SJCRH30 (cell line): ENCODE data around the gene SULT1A3. TPM values are rescaled to one million over a fixed set of nuclear protein-coding genes. Genes with fewer than 3 reads are reported as not detected.
A peak's percentile ranks its signal among the peaks of the same experiment; 100 is the strongest.
"Not testable (repeated sequence)": the region's sequence is repeated elsewhere in the genome, so short reads cannot be mapped to it uniquely, and the experiment has no call there.

Source experiments
- DNase-seq, 2 experiments: peaks; one replicate each; pipeline ENCODE4 v3.0.0-alpha.2; 2015 to 2020
- H3K27ac ChIP-seq: fragments of 250-450 bp; sonication (Bioruptor Pico); 2 replicates; pipeline ENCODE4 v1.5.1; 2020; ENCODE audit warnings: mild to moderate bottlenecking, moderate library complexity
- H3K27me3 ChIP-seq: fragments of 250-450 bp; sonication (Bioruptor Pico); 2 replicates; pipeline ENCODE4 v1.5.1; 2020; ENCODE audit warnings: mild to moderate bottlenecking, moderate library complexity
- H3K36me3 ChIP-seq: fragments of 250-450 bp; sonication (Bioruptor Pico); 2 replicates; pipeline ENCODE4 v1.5.1; 2020; ENCODE audit warnings: mild to moderate bottlenecking, moderate library complexity
- H3K4me1 ChIP-seq: fragments of 250-450 bp; sonication (Bioruptor Pico); 2 replicates; pipeline ENCODE4 v1.5.1; 2020; ENCODE audit warnings: mild to moderate bottlenecking, moderate library complexity
- H3K4me3 ChIP-seq: fragments of 250-450 bp; sonication (Bioruptor Pico); 2 replicates; pipeline ENCODE4 v1.5.1; 2020; ENCODE audit warnings: mild to moderate bottlenecking, moderate library complexity
- H3K9me3 ChIP-seq: fragments of 250-450 bp; sonication (Bioruptor Pico); replicated peaks from 2 replicates; pipeline ENCODE4 v1.5.1; 2020; ENCODE audit warnings: mild to moderate bottlenecking, moderate library complexity
- total RNA-seq: library from RNA; depleted of rRNA; stranded (reverse); fragments of >200 nt; shearing (Covaris generic); gene quantifications from 2 replicates; pipeline ENCODE4 v1.2.3, GENCODE V29; 2014; rRNA removed

Gene SULT1A3
- total RNA-seq, 1 experiment from 2014 or later = 4.3 TPM

DNA sequence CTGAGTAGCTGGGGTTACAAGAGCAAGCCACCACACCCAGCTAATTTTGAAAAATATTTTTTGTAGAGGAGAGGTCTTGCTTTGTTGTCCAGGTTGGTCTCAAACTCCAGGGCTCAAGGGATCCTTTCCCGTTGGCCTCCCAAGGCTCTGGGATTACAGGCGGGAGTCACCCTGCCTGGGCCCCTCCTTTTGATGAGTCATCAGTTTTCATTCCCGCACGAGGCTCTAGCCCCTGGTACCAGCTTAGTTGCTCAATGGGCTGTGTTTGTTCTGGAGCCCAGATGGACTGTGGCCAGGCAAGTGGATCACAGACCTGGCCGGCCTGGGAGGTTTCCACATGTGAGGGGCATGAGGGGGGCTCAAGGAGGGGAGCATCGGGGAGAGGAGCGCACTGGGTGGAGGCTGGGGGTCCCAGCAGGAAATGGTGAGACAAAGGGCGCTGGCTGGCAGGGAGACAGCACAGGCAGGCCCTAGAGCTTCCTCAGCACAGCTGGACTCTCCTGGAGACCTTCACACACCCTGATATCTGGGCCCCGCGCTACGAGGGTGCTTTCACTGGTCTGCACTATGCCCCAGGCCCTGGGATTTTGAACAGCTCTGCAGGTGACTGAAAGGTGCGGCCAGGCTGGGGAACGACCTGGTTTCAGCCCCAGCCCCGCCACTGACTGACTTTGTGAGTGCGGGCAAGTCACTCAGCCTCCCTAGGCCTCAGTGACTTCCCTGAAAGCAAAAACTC, 721 bp downstream of the SULT1A3 start:
- H3K27ac ChIP-seq, H3K27me3 ChIP-seq, H3K9me3 ChIP-seq, H3K36me3 ChIP-seq, DNase-seq, H3K4me1 ChIP-seq, H3K4me3 ChIP-seq: not testable (repeated sequence)

DNA sequence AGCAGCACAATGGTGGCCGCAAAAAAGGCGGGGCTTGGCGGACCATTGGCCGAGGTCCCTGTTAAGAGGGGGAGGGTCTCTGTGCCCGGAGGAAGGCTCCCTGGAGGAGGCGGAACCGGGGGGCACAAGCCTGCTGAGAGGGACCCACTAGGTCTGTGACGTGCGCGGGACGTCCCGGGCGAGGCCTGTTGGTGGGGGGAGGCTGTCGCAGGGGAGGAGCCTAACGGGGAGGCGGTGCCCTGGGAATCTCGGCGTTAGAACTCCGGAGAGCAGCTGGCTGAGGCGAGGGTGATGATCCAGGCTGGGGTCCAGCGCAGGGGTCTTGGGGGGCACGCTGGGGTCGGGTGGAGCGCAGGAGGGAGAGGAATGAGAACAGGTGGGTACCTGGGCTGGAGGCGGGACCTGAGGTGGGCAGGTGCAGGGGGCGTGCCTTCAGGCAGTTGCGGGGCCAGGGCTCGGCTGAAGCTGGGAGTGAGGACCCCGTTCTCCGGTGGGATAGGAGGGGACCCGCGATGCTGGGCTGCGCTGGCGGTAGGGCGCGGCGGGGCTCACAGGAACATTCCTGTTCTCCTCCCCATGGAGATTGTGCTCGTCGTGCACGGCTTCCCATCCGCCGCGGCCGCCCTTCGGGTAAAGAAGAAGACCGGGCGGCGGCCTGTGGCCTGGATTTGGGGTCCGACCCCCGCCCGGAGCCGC, 6.6 kb downstream of the SULT1A3 start:
- H3K9me3 ChIP-seq, DNase-seq, H3K4me3 ChIP-seq, H3K4me1 ChIP-seq, H3K36me3 ChIP-seq, H3K27ac ChIP-seq, H3K27me3 ChIP-seq: not testable (repeated sequence)

DNA sequence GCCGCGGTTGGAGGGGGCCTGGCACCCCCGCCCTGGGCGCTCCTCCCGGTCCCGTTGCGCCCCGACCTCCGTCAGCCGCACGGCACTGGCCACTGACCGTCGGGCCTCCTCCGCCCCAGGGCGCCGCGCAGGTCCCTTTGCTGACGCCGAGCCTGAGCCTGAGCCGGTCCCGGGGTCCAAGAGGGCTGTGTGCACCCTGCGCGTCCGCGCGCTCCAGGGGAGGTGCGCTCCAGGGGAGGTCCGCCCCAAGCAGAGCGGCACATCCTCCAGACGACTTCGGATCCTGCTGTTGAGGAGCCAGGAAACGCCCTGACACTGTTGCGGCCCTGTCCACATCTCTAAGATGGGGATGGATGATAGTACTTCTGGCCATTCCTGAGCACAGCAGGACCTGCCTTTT, 7.2 kb downstream of the SULT1A3 start:
- not testable (repeated sequence) for DNase-seq, H3K4me1 ChIP-seq, H3K4me3 ChIP-seq

DNA sequence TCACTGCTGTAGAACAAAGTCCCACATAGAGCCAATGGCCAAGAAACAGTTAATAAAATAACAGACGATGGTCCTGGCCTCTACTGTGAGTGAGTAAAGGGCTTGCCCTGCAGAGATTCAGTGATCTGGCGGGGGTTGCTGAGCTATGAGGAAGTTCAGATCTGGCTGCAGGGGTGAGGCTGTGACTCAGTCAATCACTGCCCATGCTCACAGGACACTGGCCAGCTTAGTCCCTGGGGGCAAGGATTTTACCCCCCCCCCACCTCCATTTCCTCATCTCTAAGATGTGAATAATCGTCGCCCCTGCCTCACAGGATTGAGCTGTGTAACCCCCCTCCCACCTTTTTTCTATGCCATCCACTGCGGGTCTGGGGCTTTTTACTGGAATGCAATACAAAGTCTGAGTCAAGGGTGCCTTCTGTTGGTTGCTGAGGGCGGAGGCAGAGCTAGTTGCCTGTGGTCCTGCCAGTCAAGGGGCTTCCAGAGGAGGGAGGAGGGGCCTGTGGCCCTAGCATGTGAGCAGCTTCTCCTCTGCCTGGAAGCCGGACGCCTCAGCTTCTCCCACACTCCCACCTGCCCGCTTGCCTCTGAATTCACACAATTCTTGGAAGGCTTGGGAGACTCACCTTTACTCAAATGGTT, 8.1 kb downstream of the SULT1A3 start:
- H3K4me1 ChIP-seq, H3K36me3 ChIP-seq, H3K9me3 ChIP-seq, H3K27me3 ChIP-seq, H3K4me3 ChIP-seq, H3K27ac ChIP-seq: not testable (repeated sequence)
- peak in 1 of 2 experiments; percentile 29 for DNase-seq

More for the DNA sequence above, 7.2 kb downstream of the SULT1A3 start:
- H3K27ac ChIP-seq, H3K9me3 ChIP-seq, H3K27me3 ChIP-seq, H3K36me3 ChIP-seq: not testable (repeated sequence)

DNA sequence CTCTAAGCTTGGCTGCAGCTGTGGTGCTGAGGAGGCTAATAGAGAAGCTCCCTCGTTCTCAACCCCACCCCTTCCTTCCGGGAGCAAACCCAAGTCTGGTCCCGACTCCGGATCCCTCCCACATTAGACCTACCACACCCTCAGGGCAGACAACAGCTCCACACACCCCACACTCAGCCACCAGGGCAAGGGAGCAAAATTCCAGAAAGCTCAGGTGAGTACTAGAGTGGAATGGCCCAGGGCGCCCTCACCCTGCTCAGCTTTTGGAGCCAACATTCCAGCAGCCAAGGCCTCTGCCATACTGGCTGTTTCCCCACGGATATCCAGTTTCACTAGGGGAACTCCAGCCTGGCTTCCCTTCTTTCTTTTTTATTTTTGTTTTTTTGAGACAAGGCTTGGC, 10.0 kb downstream of the SULT1A3 start:
- H3K4me3 ChIP-seq, H3K4me1 ChIP-seq, H3K27me3 ChIP-seq, H3K27ac ChIP-seq, H3K9me3 ChIP-seq, H3K36me3 ChIP-seq: not testable (repeated sequence)
- DNase-seq = peak in 1 of 2 experiments; percentile 6

DNA sequence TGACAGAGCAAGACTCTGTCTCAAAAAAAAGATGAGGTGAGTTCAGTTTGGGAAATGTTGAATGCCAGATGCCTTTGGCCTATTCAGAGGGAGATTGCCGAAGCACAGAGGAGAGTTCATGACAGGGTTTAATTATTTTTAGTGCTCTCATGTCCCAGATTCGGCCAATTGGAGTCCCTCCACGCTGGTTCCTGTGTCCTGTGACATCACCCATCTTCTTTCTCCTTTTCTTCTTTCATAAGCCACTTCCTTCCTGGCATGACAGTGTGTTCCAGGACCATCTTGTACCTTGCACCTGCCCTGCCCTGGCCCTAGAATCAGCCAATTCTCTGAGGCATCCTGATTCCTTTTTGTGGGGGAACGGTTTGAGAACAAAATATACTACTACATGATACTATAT, 12.4 kb downstream of the SULT1A3 start:
- H3K9me3 ChIP-seq, DNase-seq, H3K36me3 ChIP-seq, H3K4me3 ChIP-seq, H3K27me3 ChIP-seq, H3K4me1 ChIP-seq, H3K27ac ChIP-seq: not testable (repeated sequence)

DNA sequence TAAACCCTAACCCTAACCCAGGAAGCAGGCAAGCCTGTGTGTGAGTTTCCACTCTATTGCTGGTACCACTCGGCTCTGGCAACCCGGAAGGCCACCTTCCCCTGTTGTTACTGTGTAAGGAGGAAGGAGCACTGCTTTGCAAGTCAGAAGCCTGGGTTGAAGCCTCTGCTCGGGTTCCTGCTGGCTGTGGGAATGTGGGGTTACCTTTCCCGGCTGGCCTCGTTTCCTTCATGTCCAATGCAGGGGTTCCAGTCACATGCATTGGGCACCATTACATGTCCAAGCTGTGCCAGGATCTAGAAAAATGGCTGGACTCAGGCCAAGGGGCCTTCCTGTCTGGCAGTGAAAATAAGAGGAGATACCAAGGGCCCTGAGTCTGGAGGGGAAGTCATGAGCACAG, 18.0 kb downstream of the SULT1A3 start:
- DNase-seq, H3K27ac ChIP-seq, H3K4me1 ChIP-seq, H3K9me3 ChIP-seq, H3K4me3 ChIP-seq, H3K36me3 ChIP-seq, H3K27me3 ChIP-seq: not testable (repeated sequence)

DNA sequence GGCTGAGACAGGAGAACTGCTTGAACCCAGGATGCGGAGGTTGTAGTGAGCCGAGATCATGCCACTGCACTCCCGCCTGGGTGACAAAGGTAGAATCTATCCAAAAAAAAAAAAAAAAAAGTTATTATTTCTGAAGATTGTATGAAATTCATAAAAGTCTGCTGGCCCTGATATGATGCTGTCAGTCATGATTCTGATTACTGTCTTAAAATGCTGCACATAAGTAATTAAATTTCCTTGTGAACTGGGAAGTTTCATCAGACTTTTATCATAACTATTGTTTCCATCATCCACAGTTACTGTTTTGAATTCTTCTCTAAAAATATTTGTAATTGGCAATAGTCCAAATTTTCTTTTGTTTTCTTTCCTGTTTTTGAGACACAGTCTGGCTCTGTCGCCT, 49.3 kb downstream of the SULT1A3 start, which contains the start of gene NPIPB13:
Gene NPIPB13 (minus strand): TSS at position 101 of the 400 bp plus-strand sequence. CDS start 2,906 bp downstream, outside the sequence.
- not testable (repeated sequence) for H3K4me3 ChIP-seq, H3K36me3 ChIP-seq, H3K27ac ChIP-seq, H3K9me3 ChIP-seq, DNase-seq, H3K27me3 ChIP-seq, H3K4me1 ChIP-seq

Other genes with a start within 250 kb of the SULT1A3 start
- 29.8 and 32.1 TPM in 2 replicates for gene TMEM219, start 237.2 kb upstream of the SULT1A3 start, total RNA-seq
- 27.3 and 30.6 TPM in 2 replicates for gene TAOK2, start 225.4 kb upstream of the SULT1A3 start, total RNA-seq
- gene HIRIP3, start 203.6 kb upstream of the SULT1A3 start, total RNA-seq = 10.9 and 12.5 TPM in 2 replicates
- gene INO80E, start 203.0 kb upstream of the SULT1A3 start, total RNA-seq = 54.5 and 55.7 TPM in 2 replicates
- not detected in 2 replicates for gene DOC2A, start 188.2 kb upstream of the SULT1A3 start, total RNA-seq
- not detected in 2 replicates for gene C16orf92, start 176.1 kb upstream of the SULT1A3 start, total RNA-seq
- gene TLCD3B, start 168.0 kb upstream of the SULT1A3 start, total RNA-seq = 0.49 and 0.58 TPM in 2 replicates
- 646 and 744 TPM in 2 replicates for gene ALDOA, start 133.5 kb upstream of the SULT1A3 start, total RNA-seq
- gene PPP4C, start 123.3 kb upstream of the SULT1A3 start, total RNA-seq = 96.7 and 99.4 TPM in 2 replicates
- 0.18 and 0.73 TPM in 2 replicates for gene TBX6, start 107.3 kb upstream of the SULT1A3 start, total RNA-seq
- 10.3 and 13.0 TPM in 2 replicates for gene YPEL3, start 103.0 kb upstream of the SULT1A3 start, total RNA-seq
- 1.0 and 1.1 TPM in 2 replicates for gene GDPD3, start 85.7 kb upstream of the SULT1A3 start, total RNA-seq
- gene MAPK3, start 76.0 kb upstream of the SULT1A3 start, total RNA-seq = 25.8 and 31.6 TPM in 2 replicates
- 5.6 and 7.0 TPM in 2 replicates for gene CORO1A, start 15.7 kb upstream of the SULT1A3 start, total RNA-seq
- 38.1 and 50.8 TPM in 2 replicates for gene BOLA2B, start 5.6 kb upstream of the SULT1A3 start, total RNA-seq
- gene SLX1A, start 5.4 kb upstream of the SULT1A3 start, total RNA-seq = 15.2 and 21.7 TPM in 2 replicates
- 2.3 and 3.9 TPM in 2 replicates for gene NPIPB13, start 49.2 kb downstream of the SULT1A3 start, total RNA-seq
- gene CD2BP2, start 156.1 kb downstream of the SULT1A3 start, total RNA-seq = 52.2 and 52.3 TPM in 2 replicates
- 33.7 and 36.0 TPM in 2 replicates for gene TBC1D10B, start 171.2 kb downstream of the SULT1A3 start, total RNA-seq
- 10.8 and 13.1 TPM in 2 replicates for gene MYL11, start 175.5 kb downstream of the SULT1A3 start, total RNA-seq
- 0.23 and 0.45 TPM in 2 replicates for gene SEPTIN1, start 183.3 kb downstream of the SULT1A3 start, total RNA-seq
- 9.3 and 10.1 TPM in 2 replicates for gene ZNF48, start 196.2 kb downstream of the SULT1A3 start, total RNA-seq
- 10.4 and 14.0 TPM in 2 replicates for gene ZNF771, start 208.4 kb downstream of the SULT1A3 start, total RNA-seq
- 80.0 and 88.5 TPM in 2 replicates for gene DCTPP1, start 230.8 kb downstream of the SULT1A3 start, total RNA-seq
- gene SEPHS2, start 246.6 kb downstream of the SULT1A3 start, total RNA-seq = 18.2 and 22.9 TPM in 2 replicates